Measurements from ENCODE around the gene SURF1.
"Not testable (repeated sequence)": the region's sequence is repeated elsewhere in the genome, so short reads cannot be mapped to it uniquely, and the experiment has no call there.

The SURF1 gene

GRCh38 chr9:133341369-133342068 is 14.8 kb downstream of the SURF1 start:
- DNase-seq: no peak

- no peak for DNase-seq
These were observed 15.4 kb downstream of the SURF1 start for GRCh38 chr9:133340916-133341315.

- no peak for DNase-seq
These were observed 16.0 kb downstream of the SURF1 start for GRCh38 chr9:133340256-133340655.

- no peak for DNase-seq
These were observed 16.6 kb downstream of the SURF1 start for GRCh38 chr9:133339641-133340040.

- peak; percentile 87 for DNase-seq
These were observed 20.1 kb downstream of the SURF1 start, which contains the start of gene SURF6 for GRCh38 chr9:133335924-133336811. SURF6 (minus strand) TSS chr9:133336188; CDS start chr9:133336132, 56 bp downstream.

- DNase-seq: not testable (repeated sequence)
These were observed 21.4 kb downstream of the SURF1 start for GRCh38 chr9:133334888-133335287.

- DNase-seq: peak; percentile 59
These were observed 22.1 kb downstream of the SURF1 start for GRCh38 chr9:133334161-133334560.

- DNase-seq: no peak
These were observed 22.7 kb downstream of the SURF1 start for GRCh38 chr9:133333566-133333965.

- DNase-seq: no peak
These were observed 23.3 kb downstream of the SURF1 start for GRCh38 chr9:133333011-133333410.

GRCh38 chr9:133332381-133332730 is 23.9 kb downstream of the SURF1 start:
- no peak for DNase-seq

- DNase-seq: no peak
These were observed 24.5 kb downstream of the SURF1 start for GRCh38 chr9:133331641-133332380.

GRCh38 chr9:133331221-133331620 is 25.1 kb downstream of the SURF1 start:
- DNase-seq: no peak

- DNase-seq: not testable (repeated sequence)
These were observed 26.8 kb downstream of the SURF1 start for GRCh38 chr9:133329306-133330156.

- no peak for DNase-seq
These were observed 28.3 kb downstream of the SURF1 start for GRCh38 chr9:133327834-133328484.

GRCh38 chr9:133327021-133327420 is 29.3 kb downstream of the SURF1 start:
- DNase-seq: not testable (repeated sequence)

GRCh38 chr9:133323991-133324703 is 32.1 kb downstream of the SURF1 start:
- no peak for DNase-seq

- DNase-seq: no peak
These were observed 33.1 kb downstream of the SURF1 start for GRCh38 chr9:133323211-133323610.

- DNase-seq: no peak
These were observed 33.6 kb downstream of the SURF1 start for GRCh38 chr9:133322701-133323100.

- no peak for DNase-seq
These were observed 34.8 kb downstream of the SURF1 start for GRCh38 chr9:133321411-133321935.

GRCh38 chr9:133320421-133320881 is 35.8 kb downstream of the SURF1 start:
- DNase-seq: no peak

GRCh38 chr9:133317551-133317950 is 38.7 kb downstream of the SURF1 start:
- not testable (repeated sequence) for DNase-seq
